Fibroblast of the aortic adventitia (primary cell): Measurements from ENCODE around the gene SDK2. TPM values are rescaled to one million over a fixed set of nuclear protein-coding genes. Genes with fewer than 3 reads are reported as not detected.

Experiments used
- DNase-seq: peaks from one replicate; pipeline ENCODE4 v3.0.0-alpha.2; 2010; ENCODE audit warnings: low read depth
- H3K4me3 ChIP-seq: 2 replicates; pipeline ENCODE4 v1.5.1; 2011; ENCODE audit warnings: low read depth, mild to moderate bottlenecking, control low read depth, low read length, moderate library complexity
- CTCF ChIP-seq: IDR thresholded peaks from 2 replicates; pipeline ENCODE4 v1.5.1; 2011; ENCODE audit warnings: mild to moderate bottlenecking, low read length, control low read depth, inconsistent platforms; ENCODE audit not compliant: insufficient read depth
- total RNA-seq: library from RNA; depleted of rRNA; stranded (reverse); fragments of >200 nt; gene quantifications from 2 replicates; pipeline ENCODE4 v1.2.3, GENCODE V29; 2012; ENCODE audit warnings: low replicate concordance

The SDK2 gene
- total RNA-seq, 1 donor, result not detected

- DNase-seq, result no peak
- no peak overlapping the region for H3K4me3 ChIP-seq
- TF ChIP-seq CTCF, result no peak
These were observed 1.6 kb downstream of the SDK2 start for GRCh38 chr17:73642659-73643000.

- TF ChIP-seq CTCF, result no peak
- H3K4me3 ChIP-seq, result no peak overlapping the region
- no peak for DNase-seq
These were observed 2.2 kb downstream of the SDK2 start for GRCh38 chr17:73641826-73642600.

- DNase-seq, result no peak
- no peak for TF ChIP-seq CTCF
- no peak overlapping the region for H3K4me3 ChIP-seq
These were observed 3.6 kb downstream of the SDK2 start for GRCh38 chr17:73640691-73641090.

- no peak for TF ChIP-seq CTCF
- no peak for DNase-seq
- H3K4me3 ChIP-seq, result no peak overlapping the region
These were observed 4.3 kb downstream of the SDK2 start for GRCh38 chr17:73639932-73640331.

- DNase-seq, result no peak
- TF ChIP-seq CTCF, result no peak
- H3K4me3 ChIP-seq, result no peak overlapping the region
These were observed 4.9 kb downstream of the SDK2 start for GRCh38 chr17:73639322-73639721.

GRCh38 chr17:73638556-73638955 is 5.7 kb downstream of the SDK2 start:
- no peak overlapping the region for H3K4me3 ChIP-seq
- no peak for DNase-seq
- no peak for TF ChIP-seq CTCF

- no peak overlapping the region for H3K4me3 ChIP-seq
- no peak for TF ChIP-seq CTCF
- DNase-seq, result no peak
These were observed 6.4 kb downstream of the SDK2 start for GRCh38 chr17:73637866-73638265.
